NCI-H2029 (cell line): ENCODE measurements around the gene GTF2B.
A peak's percentile ranks its signal among the peaks of the same experiment; 100 is the strongest.
"Not testable (repeated sequence)": the region's sequence is repeated elsewhere in the genome, so short reads cannot be mapped to it uniquely, and the experiment has no call there.

Experiments
- DNase-seq: peaks from one replicate; lab custom pipeline; 2025; lab: John Stamatoyannopoulos, UW

GTF2B gene

DNA sequence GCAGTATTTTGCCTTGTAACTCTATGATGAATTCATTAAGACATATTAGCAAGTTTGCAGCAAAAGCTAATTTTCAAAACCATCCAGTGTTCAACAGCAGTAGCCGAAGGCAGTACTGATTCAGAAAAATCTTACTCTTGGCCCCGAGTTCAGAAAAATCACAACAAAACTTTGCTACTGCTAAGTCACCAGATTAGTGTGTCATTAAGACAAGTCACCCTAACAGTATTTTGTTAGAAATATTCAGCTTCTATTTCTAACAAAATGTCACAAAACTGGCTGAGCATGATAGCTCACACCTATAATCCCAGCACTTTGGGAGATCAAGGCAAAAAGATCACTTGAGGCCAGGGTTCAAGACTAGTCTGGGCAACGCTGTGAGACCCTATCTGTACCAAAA, 8.2 kb downstream of the GTF2B start:
- DNase-seq, result no peak

DNA sequence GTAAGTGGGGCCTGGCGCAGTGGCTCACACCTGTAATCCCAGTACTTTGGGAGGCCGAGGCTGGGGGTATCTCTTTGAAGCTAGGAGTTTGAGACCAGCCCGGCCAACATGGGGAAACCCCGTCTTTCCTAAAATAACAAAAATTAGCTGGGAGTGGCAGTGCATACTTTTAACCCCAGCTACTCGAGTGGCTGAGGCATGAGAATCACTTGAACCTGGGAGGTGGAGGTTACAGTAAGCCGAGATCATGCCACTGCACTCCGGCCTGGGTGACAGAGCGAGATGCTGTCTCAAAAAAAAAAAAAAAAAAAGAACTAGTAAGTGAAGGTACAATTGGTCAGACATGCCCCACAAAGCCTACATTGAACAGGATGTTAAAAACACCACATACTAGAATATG, 10.7 kb downstream of the GTF2B start:
- not testable (repeated sequence) for DNase-seq

- DNase-seq, result no peak
Measured at GRCh38 chr1:88878731-88879130, 12.6 kb downstream of the GTF2B start.

DNA sequence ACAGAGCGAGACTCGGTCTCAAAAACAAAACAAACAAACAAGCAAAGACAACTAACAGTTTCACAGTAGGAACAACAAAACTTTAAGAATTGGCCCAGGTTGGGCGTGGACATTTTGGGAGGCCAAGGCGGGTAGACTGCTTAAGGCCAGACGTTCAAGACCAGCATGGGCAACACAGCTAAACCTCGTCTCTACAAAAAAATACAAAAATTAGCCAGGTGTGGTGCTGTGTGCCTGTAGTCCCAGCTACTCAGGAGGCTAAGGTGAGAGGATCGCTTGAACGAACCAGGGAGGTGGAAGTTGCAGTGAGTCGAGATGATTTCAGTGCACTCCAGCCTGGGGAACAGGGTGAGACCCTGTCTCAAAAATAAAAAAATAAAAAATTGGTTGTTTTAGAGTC, 13.5 kb downstream of the GTF2B start:
- no peak for DNase-seq

DNA sequence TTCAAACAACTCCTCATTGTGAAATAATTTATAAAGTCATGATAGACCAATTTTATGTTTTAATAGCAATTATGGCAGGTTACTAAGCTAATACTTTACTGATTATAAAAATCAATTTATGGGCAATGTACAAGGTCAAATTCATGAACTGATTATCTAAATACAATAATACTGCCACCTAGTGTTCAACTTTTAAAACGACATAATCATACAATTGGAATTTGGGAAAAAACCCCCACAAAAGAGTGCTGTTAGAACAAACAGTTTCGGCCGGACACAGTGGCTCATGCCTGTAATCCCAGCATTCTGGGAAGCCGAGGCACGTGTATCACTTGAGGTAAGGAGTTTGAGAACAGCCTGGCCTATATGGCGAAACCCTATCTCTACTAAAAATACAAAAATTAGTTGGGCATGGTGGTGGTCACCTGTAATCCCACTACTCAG, 14.0 kb downstream of the GTF2B start:
- DNase-seq, result peak; percentile 16

DNA sequence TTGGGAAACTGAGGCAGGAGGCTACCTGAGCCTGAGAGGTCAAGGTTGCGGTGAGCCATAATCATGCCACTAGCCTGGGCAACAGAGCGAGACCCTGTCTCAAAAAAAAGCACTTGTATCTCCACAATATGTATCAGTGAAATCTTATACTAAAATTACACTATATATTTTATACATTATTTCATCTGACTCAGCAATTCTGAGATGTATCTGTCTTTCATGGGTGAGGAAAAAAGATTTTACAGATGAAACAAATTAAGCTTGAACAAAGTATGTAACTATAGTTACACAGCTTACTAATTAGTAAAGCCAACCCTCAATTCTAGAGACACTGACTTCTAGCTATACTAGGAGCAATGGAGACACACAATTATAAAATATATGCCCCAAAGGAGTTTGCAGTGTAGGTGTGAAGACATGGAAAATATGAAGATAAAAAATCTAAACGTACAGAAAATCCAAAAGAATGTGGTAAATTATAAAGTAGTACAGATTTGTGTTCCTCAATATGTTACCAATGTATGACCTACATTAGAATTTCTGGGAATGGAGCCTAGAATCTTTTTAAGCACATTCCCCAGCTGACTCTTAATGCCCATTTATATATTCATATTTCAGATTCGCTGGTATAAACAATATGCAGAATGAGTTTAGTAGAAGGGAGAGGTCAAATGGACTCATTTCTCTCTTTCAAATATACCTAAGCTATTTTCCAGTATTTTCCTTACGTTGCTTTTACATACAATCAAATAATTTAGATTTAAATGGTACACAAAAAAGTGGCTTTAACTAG, 14.6 kb downstream of the GTF2B start:
- no peak for DNase-seq

DNA sequence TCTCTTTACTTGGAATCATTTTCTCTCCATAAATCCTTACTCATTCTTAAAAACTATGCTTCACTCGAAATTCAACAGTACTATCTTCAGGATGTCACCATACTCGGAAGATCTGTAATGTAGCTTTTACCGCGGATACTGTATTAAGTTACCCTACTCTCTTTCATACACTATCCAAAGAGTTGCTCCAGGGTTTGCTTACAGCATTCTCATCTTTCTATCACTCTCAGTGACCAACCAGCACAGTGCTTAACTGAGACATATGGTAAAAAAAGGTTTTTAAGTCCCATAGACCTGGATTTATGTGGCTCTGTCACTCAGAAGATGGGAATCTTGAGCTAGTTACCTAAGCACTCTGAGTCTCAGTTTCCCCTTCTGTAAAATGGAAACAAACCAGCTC, 15.8 kb downstream of the GTF2B start:
- DNase-seq, result no peak

GRCh38 chr1:88873737-88874349, 17.5 kb downstream of the GTF2B start:
- DNase-seq, result no peak

GRCh38 chr1:88869644-88870043, 21.7 kb downstream of the GTF2B start:
- DNase-seq, result not testable (repeated sequence)

GRCh38 chr1:88867743-88868521, 23.4 kb downstream of the GTF2B start:
- no peak for DNase-seq

DNA sequence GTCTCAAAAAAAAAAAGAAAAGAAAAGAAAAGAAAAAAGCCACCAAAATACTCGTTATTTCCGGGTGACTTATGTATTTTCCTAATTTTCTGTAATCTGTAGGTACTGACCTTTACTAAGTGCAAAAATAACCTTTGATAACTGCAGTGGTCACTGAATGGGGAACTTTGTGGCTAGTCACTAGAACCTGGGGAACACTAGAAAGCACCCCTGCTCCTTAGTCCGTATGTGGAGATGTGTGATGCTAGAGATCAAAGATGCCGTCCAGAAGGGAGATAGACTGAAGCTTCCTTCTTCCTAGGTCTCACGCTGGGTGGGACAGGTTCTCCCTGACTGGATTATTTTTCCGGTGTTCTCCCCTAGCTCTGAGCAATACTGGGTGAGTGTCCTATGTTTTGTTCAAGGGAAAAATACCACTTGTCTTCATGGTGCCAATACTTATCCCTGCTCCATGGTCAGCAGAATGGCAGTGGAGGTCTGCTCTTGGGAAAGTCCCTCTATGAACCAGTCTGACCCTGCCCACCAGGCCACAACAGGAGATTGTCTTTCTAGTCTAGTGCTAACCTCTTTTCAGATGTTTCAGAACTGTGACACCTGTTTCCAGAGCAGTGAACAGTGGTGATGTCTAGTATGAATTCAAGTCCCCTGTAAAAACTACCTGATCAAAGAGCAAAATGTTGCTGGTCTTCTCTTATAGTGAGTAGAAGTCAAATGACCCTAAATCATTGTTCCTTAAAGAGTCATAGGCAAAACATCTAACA, 39.9 kb downstream of the GTF2B start:
- DNase-seq, result no peak

DNA sequence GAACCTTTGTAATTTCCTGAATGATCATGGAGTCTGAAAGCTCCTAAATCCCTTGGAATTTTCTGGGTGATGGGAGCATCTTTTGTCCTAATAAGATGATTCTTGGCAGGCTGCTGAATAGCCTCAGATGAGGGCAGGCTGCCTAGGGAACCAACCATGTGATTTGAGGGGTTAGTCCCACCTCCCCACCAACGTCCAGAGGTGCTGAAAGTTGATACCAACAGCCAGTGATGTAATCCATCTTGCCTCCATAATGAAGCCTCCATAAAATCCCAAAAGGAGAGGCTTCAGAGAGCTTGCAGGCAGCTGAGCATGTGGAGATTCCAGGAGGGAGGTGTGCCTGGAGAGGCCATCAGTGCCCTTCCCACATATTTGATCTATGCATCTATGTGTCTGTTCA, 43.7 kb downstream of the GTF2B start:
- no peak for DNase-seq

DNA sequence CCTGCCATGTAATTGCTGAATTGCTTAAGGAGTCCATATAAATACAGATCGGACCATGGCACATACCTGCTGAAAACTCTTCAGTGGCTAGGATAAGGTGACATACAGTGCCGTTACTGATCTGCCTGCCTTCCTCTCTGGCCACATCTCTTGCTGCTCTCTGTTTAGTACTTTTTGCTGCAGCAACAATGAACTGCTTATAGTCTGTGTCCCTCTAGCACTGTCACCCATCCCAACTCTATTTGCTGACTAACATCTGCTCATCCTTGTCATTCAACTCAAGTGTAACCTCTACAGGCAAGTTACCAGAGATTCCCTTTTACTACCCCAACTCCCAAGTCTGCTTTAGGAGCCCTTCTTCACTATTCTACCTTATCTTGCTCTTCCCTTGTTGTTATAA, 65.6 kb downstream of the GTF2B start:
- DNase-seq, result no peak

GRCh38 chr1:88819642-88820041, 71.7 kb downstream of the GTF2B start:
- DNase-seq, result not testable (repeated sequence)

- no peak for DNase-seq
Measured at GRCh38 chr1:88813471-88813870, 77.9 kb downstream of the GTF2B start.

DNA sequence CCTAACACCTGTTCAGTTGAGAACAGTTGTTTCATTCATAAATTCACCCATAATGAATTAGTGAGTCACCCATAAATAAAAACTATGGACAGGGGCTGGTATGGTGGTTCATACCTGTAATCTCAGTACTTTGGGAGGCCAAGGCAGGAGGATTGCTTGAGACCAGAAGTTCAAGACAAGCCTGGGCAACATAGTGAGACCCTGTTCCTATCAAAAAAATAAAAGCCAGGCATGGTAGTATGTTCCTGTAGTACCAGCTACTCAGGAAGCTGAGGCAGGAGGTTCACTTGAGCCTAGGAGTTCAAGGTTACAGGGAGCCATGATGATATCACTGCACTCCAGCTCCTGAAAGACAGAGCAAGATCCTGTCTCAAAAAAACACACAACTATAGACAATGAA, 79.0 kb downstream of the GTF2B start:
- DNase-seq, result no peak

DNA sequence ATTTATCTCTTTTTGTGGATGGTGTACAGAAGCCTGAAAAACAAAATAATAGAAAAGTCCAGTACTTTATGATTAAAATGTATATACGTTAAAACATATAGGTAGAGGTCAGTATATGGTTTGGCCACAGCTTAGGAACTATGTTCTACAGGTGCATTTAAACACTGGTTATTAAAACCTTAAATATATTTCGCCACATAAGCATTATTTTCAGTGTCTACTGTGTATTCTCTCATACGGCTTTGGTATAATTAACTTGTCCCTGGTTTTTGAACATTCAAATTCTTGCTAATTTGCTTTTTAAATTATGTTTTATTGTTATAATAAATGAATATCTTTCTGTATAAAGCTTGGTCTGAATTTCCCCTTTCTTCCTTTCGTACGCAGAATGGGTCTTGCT, 87.9 kb downstream of the GTF2B start:
- DNase-seq, result no peak

GRCh38 chr1:88802950-88803349, 88.4 kb downstream of the GTF2B start:
- no peak for DNase-seq
